ENCODE data around the gene CD3G.

The CD3G gene

DNA sequence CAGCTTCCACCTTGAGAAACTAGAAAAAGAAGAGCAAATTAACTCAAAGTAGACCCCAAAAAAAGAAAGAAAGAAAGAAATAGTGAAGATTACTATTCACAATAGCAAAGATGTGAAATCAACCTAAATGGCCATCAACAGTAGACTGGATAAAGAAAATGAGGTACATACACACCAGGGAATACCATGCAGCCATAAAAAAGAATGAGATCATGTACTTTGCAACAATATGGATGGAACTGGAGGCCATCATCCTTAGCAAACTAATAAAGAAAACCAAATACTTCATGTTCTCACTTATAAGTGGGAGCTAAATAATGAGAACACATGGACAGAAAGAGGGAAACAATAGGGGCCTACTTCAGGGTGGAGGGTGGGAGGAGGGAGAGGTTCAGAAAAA lies 15.4 kb upstream of the CD3G start:
- no peak for DNase-seq

DNA sequence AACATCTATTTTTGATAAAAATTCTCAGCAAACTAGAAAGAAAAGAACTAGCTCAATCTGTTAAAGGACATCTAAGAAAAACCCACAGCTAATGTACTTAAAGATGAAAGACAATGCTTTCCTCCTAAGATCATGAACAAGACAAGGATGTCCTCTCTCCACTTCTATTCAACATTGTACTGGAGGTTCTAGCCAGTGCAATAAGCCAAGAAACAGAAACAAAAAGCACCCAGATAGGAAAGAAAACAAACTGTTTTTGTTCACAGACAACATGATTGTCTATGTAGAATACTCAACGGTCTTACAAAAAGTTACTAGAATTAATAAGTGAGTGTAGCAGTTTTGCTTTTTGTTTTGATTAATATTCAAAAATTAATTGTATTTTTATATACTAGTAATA lies 9.4 kb upstream of the CD3G start:
- no peak for DNase-seq

DNA sequence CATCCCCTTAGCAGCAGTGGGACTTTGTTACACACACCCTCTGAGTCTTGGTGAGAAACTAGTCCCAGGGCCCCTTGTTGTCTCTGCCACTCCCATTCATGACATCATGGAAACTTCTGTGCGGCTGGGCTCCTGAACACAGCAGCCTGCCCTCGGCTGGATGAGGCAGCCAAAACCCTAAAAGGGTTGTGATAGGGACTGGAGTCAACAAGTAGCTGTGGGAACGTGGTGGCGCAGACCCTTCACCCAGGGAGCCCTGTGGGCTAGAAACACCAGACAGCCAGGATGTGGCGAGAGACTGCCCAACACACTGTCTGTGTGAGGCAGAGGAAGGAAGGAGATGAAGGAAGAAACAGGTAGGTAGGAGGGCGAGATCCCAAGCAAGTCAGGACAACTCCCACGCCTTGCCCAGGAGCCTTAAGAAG lies 5.5 kb upstream of the CD3G start:
- DNase-seq = peak; percentile 89

DNA sequence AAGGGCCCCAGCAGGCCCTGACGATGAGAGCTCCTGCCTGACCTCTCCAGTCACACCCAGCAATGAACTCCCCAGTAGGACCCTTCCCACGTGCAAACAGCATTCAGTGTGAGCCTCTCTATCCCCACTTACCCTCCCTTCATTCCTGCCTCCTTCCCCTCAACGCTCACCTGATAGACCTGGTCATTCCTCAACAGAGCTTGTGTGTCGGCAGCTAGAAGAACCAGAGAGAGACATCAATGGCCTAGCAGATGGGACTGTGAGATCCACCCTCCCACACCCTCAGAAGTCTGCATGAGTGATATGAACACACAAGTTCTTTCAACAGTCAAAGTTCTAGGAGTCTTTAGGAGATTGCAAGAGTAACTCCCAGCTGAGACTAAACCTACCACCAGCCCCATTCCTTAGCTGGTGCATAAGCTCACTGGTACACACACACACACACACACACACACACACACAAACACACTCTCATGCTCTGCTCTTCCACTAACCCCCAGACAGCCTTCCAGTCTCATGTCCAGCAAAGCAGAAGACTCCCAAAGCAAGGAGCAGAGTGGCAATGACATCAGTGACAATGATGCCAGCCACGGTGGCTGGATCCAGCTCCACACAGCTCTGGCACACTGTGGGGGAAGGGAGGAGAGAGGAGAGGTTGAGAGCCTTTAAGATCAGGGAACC lies 4.7 kb upstream of the CD3G start:
- DNase-seq = no peak

DNA sequence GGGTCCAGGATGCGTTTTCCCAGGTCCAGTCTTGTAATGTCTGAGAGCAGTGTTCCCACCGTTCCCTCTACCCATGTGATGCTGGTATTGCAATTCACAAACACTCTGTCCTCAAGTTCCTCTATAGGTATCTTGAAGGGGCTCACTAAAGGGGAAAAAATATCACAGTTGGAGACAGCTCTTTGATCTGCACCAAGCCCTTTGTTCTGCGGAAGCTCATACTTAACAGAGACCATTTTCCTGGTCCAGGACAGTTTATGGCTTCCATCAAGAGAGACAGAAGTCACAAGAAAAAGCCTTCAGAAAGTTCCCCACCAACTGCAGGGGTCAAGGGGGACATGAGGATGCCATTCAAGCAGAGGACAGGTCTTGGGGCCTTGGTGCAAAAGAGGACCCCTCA lies 3.7 kb upstream of the CD3G start:
- DNase-seq = no peak

DNA sequence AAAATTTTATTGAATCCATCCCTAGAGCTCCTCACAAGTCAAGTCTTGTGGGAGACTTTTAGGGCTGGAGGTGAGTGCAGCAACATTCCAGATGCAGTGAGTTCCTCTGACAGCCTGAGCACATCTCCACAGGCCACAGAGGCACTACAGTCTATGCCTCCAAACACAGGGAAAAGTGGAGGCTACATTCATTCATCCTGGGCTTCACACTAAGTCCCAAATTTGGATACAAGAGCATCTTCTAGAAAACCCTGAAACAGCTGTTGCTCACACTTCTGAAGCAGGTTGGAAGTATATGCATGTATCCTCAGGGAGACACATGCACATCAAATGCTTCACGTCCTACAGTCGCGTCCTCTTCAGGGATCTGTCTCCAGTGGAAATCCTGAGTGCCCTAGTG lies 2.9 kb upstream of the CD3G start:
- no peak for DNase-seq

DNA sequence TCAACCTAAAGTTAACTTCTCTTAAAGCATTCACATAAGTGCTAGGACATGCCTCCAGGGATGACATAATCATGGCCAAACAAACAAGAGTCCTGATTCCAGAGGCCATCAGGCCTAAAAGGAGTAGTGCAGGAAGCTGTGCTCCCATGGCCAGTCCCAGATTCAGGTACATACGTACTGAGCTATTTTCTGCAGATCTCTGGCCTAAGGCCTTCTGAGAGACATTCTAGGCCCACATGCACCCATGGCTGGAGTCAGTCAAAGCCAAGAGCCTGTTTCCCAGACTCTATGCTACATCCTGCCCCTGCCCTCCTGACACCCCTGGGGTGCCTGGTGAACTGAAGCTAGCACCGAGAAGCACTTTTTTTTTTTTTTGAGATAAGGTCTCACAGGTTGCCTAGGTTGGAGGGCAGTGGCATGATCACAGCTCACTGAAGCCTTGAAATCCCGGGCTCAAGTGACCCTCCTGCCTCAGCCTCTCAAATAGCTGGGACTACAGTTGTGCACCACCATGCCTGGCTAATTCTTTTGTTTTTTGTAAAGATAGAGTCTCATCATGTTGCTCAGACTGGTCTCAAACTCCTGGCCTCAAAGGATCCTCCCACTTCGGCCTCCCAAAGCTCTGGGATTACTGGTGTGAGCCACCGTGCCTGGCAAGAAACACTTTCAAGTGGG lies 2.2 kb upstream of the CD3G start:
- no peak for DNase-seq

DNA sequence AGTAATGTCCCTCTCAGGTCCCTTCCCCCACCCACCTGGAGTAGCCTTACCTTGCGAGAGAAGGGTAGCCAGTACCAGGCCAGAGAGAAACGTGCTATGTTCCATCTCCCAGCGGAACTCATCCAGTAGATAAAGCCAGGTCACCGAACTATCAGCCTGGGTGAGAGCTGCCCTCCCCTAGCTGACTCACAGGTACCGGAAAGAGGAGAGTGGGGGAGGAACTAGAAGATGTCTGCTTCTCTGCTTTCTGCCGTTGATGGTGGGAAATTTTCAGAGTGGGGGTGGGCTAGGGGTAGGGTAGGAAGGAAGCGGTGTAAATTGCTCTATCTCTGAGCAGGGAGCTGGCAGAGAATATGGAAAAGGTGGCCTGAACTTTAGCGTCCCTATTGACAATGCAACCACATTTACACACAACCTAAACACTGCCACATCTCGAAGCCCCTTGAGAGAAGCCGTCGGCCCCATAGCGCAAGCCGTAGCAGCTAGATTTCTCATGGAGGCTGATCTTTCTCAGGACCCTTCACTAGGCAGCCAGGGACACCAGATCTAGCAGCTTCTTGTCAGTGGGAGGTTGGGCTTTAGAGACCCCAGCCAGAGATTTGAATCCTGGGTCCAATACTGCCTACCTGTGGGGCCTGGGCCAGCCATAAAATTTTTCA lies 1.5 kb upstream of the CD3G start, which contains the start of gene CD3D:
CD3D (minus strand) TSS at position 203 of the 659 bp plus-strand sequence; CDS start at position 105, 98 bp downstream.
- DNase-seq = peak; percentile 76

DNA sequence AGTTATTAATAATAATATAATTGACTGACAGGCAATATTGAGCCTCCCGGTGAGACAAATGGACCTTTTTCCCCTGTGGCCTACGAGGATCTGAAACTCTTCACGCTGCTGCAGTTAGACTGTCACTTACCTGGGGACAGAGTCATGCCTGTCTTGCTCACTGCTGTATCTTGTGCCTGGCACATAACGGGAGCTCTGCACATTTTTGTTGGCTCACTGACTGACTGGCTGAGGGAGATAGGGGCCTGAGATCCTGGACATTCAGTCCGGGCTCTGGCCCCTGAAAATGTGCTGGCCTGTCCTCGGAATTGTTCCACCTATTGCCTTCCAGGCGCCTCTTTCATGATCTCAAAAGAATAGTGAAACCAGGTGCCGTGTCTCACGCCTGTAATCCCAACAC lies 896 bp upstream of the CD3G start:
- peak; percentile 41 for DNase-seq

DNA sequence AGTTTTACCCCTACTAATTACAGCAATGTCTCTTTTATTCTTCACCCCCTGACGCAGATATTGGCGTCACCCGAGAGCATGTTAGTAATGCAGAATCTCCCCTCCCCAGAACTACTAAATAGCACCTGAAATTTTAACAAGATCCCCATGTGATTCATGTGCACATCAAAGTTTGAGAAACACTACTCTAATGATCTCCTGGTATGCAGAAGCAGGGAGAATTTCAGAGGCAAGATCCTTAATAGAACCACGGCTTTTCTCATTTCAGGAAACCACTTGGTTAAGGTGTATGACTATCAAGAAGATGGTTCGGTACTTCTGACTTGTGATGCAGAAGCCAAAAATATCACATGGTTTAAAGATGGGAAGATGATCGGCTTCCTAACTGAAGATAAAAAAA lies 5.3 kb downstream of the CD3G start:
- no peak for DNase-seq

DNA sequence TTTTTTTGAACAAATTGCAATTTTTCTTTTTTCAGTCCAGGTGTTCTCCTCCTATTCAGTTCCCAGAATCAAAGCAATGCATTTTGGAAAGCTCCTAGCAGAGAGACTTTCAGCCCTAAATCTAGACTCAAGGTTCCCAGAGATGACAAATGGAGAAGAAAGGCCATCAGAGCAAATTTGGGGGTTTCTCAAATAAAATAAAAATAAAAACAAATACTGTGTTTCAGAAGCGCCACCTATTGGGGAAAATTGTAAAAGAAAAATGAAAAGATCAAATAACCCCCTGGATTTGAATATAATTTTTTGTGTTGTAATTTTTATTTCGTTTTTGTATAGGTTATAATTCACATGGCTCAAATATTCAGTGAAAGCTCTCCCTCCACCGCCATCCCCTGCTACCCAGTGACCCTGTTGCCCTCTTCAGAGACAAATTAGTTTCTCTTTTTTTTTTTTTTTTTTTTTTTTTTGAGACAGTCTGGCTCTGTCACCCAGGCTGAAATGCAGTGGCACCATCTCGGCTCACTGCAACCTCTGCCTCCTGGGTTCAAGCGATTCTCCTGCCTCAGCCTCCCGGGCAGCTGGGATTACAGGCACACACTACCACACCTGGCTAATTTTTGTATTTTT lies 9.1 kb downstream of the CD3G start:
- DNase-seq = no peak

DNA sequence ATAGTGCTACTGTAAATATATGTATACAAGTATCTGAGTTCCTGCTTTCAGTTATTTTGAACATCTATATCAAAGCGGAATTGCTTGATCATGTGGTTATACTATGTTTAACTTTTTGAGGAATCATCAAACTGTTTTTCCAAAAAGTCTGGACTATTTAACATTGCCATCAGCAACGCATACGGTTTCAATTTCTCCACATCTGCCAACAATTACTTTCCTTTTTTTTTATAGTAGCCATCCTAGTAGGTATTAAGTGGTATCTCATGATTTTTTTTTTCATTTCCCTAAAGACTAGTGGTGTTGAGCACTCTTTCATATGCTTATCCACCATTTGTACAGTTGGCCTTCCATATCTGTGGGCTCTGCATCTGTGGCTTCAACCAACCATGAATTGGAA lies 13.9 kb downstream of the CD3G start:
- no peak for DNase-seq

DNA sequence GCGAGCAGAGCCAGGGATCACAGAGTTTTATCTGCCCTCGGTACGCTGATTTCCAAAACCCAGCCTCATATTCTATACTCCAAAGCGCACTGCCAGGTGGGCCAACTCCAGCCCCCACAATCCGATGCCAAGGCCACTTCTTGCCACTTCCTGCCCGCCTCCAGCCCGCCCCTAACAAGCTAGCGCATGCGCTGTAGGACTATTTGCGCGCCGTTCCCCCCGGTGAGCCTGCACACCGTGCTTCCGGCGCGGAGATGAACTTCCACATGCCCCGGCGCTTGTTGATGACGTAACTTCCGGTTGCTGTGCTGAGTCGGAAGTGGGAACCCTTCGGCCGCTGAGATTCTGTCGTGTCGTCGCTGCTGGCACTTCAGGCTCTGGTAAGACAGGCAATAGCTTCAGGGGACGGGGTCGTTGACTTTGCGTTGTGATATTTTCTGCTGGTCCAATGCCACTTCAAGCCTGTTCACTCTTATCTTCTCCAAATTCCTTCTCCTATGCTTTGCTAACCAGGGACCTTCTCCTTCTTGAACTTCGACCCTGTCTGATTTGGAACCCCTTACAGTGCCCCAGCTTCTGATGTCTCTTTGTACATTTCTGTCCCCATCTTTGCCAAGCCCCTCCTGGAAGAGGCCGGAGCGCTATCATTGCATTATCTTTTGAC lies 15.3 kb downstream of the CD3G start, which contains the start of gene UBE4A:
UBE4A (plus strand) TSS at position 306 of the 664 bp plus-strand sequence. CDS start 5,481 bp downstream, outside the sequence.
- DNase-seq = peak; percentile 98

DNA sequence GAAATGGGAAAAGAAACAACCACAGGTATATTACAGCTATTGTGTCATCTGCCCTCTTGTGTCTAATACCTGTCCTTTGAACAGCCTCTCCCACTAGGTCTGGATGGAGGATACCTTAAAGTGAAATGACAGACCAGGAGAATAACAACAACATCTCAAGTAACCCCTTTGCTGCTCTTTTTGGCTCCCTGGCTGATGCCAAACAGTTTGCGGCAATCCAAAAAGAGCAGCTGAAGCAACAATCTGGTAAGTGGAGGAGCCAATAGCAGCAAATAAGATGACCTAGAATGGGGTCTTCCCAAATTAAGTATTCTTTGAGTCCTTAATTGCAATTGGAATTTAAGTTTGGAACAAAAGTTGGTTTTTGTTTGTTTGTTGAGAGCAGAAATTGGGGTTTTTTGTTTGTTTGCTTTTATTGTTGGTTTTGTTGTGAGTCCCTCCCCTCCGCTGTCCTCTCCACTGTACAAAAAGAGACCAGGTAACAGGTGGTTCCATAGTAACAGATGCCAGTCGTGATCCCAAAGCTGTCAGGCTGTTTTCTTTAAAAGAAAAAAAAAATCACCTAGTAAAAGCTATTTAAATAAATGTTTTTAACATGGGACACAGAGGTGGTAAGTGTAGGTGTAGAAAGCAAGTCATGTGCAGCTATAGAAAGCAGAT lies 20.9 kb downstream of the CD3G start:
- no peak for DNase-seq

DNA sequence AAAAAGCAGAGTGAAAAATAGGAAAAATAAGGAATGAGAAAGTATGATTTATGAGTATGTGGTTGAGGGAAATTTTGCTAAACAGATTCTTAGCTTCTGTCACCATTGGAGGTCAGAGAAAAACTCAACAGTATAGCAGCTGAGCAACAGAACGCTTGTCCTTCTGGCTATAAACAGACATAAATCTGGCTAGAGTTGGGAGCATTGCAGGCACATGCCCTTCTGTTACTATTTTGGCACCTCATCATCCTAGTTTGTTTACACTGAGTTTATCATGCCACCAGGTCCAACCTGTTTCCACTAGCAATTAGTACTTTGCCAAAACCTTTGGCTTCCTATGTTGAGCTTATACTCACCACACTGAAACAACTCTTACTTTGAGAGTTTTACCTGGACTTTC lies 22.1 kb downstream of the CD3G start:
- DNase-seq = no peak

DNA sequence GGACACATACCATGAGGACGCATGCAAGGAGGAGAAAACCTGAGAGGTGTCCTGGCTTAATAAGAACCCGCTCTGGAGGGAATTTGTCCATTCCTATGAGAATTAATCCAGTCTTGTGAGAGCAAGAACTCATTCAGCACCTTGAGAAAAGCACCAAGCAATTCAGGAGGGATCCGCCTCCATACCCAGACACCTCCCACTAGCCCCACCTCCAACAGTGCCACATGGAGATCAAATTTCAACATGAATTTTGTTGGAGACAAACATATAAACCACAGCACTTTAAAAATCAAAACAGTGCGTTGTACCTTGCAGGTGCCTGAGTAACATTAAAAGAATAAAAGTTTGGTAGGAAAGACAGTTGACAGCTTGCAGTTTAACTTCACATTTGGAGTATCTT lies 26.6 kb downstream of the CD3G start:
- no peak for DNase-seq

DNA sequence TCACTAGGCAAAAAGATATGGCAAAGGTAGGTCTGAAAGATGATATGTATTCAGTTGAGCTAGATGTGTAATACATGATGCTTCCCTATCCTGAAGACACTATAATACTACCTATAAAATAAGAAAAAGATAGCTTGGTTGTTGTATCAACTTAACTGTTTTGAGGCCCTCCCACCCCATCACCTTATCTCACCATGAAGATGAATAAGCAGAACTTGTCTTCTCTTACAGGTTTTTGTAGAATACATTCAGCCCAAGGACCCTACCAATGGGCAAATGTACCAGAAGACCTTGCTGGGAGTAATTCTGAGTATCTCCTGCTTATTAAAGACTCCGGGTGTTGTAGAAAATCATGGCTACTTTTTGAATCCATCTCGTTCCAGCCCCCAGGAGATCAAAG lies 29.1 kb downstream of the CD3G start:
- no peak for DNase-seq

DNA sequence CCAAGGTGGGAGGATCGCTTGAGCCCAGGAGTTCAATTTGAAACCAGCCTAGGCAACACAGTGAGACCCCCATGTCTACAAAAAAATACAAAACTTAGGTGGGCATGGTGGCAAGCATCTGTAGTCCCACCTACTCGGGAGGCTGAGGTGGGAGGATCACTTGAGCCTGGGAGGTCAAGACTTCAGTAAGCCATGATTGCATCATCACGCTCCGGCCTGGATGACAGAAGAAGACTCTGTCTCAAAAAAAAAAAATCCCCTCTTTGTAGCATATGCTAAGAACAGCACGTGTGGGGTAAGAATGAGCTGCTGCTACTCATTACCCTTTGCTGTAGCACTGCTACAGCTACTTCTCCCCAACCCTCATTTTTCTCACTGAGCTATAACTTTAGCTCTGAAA lies 29.7 kb downstream of the CD3G start:
- no peak for DNase-seq

DNA sequence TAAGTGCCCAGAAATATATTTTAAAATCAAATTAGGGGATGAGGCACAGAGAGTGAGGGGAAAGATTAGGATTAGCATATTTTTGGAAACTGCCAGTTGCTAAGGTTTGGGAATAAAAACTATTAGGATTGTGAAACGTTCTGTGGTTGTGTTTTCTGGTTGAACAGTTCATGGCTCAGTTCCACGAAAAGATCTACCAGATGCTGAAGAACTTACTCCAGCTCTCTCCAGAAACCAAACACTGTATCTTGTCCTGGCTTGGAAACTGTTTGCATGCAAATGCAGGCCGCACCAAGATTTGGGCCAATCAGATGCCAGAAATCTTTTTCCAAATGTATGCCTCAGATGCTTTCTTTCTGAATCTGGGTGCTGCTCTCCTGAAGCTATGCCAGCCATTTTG lies 30.6 kb downstream of the CD3G start:
- no peak for DNase-seq

DNA sequence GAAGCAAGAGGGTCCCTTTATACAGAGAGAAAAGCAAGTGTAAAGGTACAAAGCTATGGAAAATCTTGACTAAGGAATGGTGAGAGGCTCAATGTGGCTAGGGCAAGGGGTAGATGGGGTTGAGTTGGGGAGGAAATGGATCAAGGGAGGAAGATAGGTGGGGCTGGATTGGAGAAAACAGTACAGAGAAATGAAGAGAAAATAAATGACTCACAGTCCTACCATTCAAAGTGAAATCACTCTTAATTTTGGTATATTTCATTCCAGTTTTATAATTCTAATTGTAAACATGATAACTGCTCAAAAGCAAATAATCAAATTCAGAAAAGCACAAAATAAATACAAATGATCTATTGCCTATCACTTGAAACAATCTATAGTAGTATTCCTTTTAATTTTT lies 31.8 kb downstream of the CD3G start:
- DNase-seq = no peak

DNA sequence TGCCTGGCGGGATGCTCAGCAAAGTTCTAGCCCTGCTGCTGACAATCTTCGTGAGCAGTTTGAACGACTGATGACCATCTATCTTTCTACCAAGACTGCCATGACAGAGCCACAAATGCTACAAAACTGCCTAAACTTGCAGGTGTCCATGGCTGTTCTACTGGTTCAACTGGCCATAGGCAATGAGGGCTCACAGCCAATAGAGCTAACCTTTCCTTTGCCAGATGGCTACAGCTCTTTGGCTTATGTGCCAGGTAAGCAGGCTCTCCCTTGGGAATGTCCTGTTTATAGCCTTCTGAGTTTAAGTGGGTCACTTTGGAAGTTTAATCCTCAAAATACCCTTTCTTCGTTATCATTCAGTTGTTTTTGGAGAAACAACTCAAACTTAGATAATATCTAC lies 35.4 kb downstream of the CD3G start:
- DNase-seq = no peak

DNA sequence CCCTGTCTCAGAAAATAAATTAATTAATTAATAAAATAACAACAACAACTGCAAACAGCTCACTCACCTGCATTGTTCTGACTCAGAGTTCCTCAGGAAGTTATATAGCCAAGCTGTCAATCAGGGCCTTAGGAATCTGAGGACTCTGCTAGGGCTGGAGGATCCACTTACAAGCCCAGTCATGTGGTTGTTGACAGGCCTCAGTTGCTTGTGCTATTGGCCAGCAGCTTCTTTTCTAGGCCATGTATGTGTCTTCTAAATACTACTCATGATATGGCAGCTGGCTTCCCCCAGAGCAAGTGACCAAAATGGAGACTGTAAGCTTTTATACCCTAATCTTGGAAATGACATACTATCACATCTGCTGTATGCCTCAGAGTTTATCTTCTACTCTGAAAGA lies 36.4 kb downstream of the CD3G start:
- no peak for DNase-seq

DNA sequence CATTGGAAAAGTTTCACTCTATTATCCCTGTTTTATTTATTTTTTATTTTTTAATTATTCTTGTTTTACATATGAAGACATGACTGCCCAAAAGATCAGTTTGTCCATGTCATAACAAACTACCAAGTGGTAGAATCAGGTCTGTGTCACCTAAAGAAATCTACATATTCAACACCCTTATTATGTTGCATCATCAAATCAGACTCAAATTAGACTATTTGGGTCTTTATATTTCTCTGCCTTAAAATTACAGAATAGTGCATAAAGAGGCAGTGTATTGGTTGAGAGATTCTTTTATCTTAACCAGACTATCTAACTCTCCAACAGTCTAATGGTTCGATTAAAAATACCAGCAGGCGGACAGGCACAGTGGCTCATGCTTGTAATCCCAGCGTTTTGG lies 38.8 kb downstream of the CD3G start:
- DNase-seq = no peak

Data from stimulated activated CD4-positive, alpha-beta T cell treated with anti-CD3 and anti-CD28 coated beads, Interleukin-4, amount 100 ng/mL, for 24 hours (primary cell).